Astrocyte (in vitro differentiated cells and primary cell): Measurements from ENCODE around the gene GNB1.

Experiments
- EZH2 ChIP-seq: IDR thresholded peaks from 2 replicates; pipeline ENCODE4 v1.6.1; 2012; ENCODE audit warnings: mild to moderate bottlenecking, low read length, inconsistent platforms; ENCODE audit not compliant: insufficient read depth
- TF ChIP-seq, protein P1 (sequence below): IDR thresholded peaks from 2 replicates; pipeline ENCODE4 v1.5.1; 2011; ENCODE audit warnings: low read depth, mild to moderate bottlenecking, inconsistent platforms, low read length, moderate library complexity; ENCODE audit not compliant: insufficient read depth

DNA sequence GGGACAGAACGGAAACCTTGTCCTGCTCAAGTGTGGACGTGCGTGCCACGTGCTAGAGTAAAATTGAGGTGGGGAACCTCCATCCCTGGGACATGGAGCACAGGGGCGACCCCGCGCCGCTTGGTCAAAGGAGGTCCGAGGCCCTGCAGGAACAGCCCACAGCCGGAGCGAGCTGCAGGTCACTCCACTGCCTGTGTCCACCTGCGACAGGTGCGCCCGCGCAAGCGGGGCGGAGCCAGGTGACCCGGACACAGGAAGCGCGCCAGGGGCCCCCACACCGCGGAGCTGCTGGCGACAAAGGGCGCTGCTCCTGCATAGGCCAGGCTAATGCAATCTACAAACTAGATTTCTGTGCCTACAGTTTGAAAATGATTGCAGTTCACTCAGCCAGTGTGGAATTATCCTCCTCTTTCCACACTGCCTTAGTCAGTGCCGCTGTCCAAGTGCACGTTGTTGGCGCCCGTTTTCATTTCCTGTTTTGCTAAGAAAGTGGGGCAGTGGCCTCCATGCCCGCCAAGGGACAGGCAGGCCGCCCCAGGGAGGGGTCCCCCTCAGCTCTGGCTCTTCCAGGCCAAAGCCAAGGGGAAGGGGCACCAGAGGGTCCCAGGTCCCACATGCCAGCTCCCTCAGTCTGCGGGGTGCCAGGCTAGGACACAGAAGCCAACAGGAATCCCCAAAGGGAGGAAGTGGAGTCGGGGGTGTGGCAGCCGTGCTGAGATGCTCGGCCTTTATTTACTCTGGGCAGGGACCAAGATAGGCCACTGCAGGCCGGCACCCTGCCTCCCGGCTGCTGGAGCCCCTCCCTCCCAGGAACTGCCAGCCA is 108.3 kb downstream of the GNB1 start:
- TF ChIP-seq, protein P1, sequence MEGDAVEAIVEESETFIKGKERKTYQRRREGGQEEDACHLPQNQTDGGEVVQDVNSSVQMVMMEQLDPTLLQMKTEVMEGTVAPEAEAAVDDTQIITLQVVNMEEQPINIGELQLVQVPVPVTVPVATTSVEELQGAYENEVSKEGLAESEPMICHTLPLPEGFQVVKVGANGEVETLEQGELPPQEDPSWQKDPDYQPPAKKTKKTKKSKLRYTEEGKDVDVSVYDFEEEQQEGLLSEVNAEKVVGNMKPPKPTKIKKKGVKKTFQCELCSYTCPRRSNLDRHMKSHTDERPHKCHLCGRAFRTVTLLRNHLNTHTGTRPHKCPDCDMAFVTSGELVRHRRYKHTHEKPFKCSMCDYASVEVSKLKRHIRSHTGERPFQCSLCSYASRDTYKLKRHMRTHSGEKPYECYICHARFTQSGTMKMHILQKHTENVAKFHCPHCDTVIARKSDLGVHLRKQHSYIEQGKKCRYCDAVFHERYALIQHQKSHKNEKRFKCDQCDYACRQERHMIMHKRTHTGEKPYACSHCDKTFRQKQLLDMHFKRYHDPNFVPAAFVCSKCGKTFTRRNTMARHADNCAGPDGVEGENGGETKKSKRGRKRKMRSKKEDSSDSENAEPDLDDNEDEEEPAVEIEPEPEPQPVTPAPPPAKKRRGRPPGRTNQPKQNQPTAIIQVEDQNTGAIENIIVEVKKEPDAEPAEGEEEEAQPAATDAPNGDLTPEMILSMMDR, result no peak
- no peak for TF ChIP-seq EZH2
